Panc1 (cell line): ENCODE data around the gene MYLK.

ENCODE experiments used
- CTCF ChIP-seq: fragments of 450-650 bp; IDR thresholded peaks from 2 replicates; pipeline ENCODE4 v1.5.1; 2017; ENCODE audit warnings: mild to moderate bottlenecking
- POLR2AphosphoS5 ChIP-seq: IDR thresholded peaks from 2 replicates; pipeline ENCODE4 v1.6.1; 2012; ENCODE audit warnings: mild to moderate bottlenecking, low read depth, low read length, moderate library complexity
- REST ChIP-seq, 2 experiments: IDR thresholded peaks; 2 replicates each; pipeline ENCODE4 v1.6.1; 2011 to 2012; ENCODE audit warnings: low read depth in 2 of 2, control low read depth in 1 of 2, low read length in 1 of 2, mild to moderate bottlenecking in 1 of 2, moderate library complexity in 1 of 2; ENCODE audit not compliant: insufficient read depth in 1 of 2
- SIN3A ChIP-seq: IDR thresholded peaks from 2 replicates; pipeline ENCODE4 v1.6.1; 2012; ENCODE audit warnings: low read depth, mild to moderate bottlenecking, low read length, moderate library complexity, borderline replicate concordance; ENCODE audit not compliant: insufficient read depth

GRCh38 chr3:123641505-123641904 lies 242.6 kb downstream of the MYLK start:
- TF ChIP-seq CTCF (no peak), SIN3A (no peak), REST (IDR thresholded peaks at IDR 0.05; ENCODE audit: insufficient read depth in 1 of 2, low read depth in 2 of 2, low read length in 1 of 2) (no peak), POLR2AphosphoS5 (no peak)
